GM19351 (cell line): ENCODE results near the gene GALNT12.
A peak's percentile ranks its signal among the peaks of the same experiment; 100 is the strongest.

Experiments
- ATAC-seq: cut with Tn5 transposase; IDR thresholded peaks from one replicate; pipeline ENCODE4 v1.9.1; 2021; ENCODE audit warnings: mild to moderate bottlenecking, moderate library complexity; ENCODE audit not compliant: unreplicated experiment

GALNT12 gene, protein sequence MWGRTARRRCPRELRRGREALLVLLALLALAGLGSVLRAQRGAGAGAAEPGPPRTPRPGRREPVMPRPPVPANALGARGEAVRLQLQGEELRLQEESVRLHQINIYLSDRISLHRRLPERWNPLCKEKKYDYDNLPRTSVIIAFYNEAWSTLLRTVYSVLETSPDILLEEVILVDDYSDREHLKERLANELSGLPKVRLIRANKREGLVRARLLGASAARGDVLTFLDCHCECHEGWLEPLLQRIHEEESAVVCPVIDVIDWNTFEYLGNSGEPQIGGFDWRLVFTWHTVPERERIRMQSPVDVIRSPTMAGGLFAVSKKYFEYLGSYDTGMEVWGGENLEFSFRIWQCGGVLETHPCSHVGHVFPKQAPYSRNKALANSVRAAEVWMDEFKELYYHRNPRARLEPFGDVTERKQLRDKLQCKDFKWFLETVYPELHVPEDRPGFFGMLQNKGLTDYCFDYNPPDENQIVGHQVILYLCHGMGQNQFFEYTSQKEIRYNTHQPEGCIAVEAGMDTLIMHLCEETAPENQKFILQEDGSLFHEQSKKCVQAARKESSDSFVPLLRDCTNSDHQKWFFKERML

DNA sequence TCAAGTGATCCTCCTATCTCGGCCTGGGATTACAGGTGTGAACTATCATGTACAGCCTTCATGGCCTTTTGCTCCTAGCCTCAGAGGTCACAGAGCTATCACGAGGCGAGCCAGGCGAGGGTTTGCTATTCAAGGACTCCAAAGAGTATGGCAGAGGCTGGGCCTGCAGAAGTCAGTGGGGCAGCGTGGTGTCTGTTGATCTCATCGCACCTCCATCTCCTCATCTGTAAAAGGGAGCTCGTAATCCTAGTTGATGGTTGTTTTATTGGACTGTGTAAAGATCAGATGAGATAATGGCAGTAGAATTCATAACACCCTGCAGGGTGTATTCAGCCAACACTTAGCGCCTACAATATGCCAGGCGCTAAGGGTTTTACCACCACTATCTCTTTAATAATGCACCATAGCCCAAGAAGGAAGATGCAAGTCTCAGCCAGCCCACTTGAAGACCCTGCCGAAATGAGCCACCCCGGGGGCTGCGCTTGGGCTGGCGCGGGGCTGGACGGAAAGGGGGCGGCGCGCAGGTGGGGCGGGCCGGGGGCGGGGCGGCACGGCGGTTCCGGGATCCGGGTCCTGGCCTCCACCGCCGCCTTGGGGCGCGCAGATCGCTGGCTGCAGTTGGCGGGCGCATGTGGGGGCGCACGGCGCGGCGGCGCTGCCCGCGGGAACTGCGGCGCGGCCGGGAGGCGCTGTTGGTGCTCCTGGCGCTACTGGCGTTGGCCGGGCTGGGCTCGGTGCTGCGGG is at the start of gene GALNT12:
TSS of gene GALNT12 (plus strand) at position 601 of the 744 bp plus-strand sequence. CDS start at position 630, 29 bp downstream.
- ATAC-seq, result peak; percentile 71

DNA sequence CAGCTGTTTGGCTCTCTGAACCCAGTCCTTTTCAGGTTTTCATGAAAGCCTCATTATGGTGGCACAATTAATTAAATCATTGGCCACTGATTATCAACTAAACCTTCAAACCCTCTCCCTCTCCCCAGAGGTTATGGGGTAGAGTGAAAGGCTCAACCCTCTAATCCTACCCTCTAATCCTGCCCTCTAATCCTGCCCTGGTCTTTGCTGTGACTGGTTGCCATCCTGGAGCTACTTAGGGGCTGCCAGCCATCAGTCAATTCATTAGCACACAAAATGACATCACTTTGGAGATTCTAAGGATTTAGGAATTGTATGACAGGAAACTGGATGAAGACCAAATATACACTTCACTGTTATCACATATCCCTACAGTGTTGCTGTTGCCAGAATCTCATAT is 47.2 kb upstream of the GALNT12 start:
- ATAC-seq, result no peak

DNA sequence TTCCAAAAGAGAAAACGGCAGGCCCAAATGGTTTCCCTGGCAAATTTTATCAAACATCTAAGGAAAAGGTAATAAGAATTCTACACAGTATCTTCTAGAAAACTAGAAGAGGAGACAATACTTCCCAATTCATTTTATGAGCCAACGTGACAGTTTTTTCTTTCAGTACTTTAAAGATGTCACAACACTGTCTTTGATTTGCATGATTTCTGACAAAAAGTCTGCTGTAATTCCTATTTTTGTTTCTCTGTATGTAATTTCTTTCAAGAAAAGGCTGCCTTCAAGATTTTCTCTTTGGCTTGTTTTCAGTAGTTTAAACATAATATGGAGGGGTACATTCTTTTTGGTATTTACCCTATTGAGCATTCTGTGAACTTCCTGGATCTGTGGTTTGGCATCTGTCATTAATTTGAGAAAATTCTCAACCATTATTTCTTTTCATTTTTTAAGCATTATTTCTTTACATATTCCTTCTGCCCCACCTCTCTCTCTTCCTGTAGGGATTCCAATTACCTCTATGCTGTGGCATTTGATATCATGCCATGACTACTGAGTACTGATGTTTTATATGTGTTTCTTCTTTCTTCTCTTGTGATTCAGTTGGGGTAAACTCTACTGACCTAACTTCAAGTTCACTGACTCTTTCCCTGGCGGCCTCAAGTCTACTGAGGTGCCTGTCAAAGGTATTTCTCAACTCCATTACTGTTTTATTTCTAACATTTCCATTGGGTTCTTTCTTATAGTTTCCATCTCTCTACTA is 43.3 kb upstream of the GALNT12 start:
- ATAC-seq, result no peak

DNA sequence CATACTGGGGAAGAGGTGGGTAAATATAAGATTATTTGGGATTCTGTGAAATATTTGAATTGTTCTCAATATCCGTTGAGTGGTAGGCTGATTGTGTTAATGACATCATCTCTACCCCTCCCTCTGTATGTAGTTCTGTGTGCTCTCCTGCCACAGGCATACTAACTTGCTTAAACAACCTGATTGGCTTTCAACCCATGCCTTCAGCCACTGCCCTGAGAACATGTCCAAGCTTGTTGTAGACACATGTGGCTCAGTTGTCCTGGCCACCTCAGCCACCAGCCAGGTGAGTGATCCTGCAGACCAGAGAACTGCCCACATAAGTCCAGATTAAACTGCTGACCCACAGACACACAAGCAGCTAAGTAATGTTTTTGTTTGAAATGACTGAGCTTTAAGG is 42.2 kb upstream of the GALNT12 start:
- no peak for ATAC-seq

DNA sequence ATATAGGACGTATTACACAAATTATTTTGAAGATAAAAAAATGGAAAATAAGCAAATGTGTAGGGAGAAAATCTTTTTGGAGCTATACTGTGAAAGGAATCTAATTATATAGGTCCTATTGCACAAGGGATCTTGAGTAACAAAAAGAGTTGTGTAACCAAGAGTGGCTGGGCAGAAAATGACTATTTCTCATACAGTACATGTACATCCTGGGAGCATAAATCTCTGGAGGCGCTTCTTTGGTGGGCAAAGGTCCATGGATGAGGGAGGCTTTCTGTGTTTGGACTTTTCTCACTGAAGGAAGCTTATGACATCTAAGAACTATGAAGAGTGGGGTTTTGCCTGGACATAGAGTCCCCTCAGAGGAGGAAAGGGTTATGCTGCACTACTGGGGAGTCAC is 40.9 kb upstream of the GALNT12 start:
- ATAC-seq, result no peak

DNA sequence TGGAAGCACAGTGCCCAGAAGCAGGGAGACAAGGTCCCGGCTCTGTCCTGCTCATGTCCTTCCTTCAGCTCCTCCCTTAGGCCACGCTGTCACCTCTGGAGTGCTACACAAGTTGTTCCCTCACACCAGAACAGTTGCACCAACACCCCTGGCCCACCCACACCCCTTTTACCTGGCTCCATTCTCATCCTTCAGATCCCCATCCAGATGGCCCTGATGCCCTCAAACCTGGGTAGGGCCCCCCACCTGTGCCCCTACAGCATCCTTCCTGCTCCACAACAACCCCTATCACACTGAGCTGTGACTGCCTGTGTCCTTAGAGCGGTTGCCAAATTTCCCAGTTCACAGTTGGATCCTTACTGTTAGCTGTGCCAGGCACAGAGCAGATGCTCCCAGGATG is 40.3 kb upstream of the GALNT12 start:
- no peak for ATAC-seq

DNA sequence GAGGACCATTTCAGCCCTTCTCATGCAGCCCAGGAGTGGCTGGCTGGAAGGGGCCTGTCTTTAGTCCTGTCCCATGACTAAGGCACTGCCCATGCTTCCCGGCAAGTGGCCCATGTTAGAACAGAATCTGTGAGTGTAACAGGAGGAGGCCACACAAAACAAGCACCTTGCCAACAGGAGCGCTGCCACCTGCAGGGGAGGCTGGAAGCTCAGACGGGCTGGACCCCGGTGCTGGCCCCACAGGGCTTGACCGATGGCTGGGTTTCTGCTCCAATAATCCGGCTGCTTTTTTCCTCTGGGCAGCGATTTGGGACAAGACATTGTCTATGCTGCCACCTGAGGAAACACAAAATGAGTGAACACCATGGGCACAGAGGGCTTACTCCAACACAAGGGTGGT is 39.6 kb upstream of the GALNT12 start:
- ATAC-seq, result no peak

DNA sequence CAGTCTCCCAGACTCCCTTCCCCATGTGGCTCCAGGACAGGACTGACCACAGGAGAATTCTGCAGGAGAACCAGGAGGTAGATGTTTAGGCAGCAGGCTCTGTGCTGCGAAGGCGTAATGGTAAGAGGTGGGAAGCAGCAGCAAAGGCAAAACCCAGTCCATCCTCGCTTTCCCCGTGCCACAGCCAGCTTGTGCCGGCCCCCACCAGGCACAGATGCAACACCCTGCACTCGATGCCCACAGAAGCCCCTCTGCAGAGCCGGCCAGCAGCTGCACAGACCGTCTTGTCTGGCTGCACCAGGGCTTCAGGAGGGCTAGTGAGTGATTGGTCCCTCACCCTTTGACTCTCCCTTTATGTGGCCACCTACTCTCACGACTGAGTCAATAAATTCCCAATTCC is 39.1 kb upstream of the GALNT12 start:
- no peak for ATAC-seq

DNA sequence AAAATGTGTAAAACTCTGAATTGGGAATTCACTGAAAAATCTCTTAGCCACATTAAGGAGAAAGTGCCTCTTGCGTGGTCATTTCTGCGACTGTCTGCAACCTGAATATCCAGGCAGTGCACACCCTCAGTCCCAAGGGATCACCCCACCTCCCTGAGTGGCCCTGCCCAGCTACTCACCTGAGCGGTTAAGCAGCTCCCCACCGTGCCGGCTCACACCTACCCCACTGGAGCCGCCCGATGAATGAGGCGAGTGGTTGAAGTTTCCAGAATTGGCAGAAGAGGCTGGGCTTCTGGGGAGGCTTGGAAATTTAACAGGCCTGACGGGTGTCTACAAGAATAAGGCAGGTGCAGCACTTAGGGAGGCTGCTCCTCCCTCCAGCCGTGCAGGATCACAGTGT is 36.8 kb upstream of the GALNT12 start:
- no peak for ATAC-seq

DNA sequence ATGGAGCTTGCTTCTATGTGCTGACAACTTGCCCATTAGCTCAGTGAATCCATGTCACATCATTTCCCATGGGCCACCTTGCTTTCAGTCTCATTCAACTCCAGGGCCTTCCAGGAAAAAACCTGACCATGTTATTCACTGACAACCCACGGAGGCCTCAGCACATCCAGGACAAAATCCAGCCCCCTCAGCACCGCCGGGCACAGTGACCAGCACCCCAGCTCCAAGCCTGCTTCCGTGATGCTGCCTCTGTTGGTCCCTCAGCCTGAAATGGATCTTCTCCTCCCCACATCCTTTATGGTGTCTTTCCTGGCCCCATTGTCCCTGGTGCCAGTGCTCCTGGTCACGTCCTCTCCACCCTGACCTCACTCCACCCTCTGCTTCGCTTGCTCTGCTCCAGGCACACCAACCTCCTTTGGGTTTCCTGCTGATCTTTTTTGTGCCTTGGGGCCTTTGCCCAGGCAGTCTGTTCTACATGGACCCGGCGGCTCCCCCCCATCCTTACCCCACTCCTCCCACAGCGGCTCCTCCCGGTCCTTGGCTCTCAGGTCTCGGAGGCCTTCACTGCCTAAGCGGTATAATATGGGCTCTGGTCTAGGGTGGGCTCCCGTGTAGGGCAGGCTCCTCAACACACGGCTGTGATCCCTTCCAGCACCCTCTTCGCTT is 36.1 kb upstream of the GALNT12 start:
- ATAC-seq, result no peak

DNA sequence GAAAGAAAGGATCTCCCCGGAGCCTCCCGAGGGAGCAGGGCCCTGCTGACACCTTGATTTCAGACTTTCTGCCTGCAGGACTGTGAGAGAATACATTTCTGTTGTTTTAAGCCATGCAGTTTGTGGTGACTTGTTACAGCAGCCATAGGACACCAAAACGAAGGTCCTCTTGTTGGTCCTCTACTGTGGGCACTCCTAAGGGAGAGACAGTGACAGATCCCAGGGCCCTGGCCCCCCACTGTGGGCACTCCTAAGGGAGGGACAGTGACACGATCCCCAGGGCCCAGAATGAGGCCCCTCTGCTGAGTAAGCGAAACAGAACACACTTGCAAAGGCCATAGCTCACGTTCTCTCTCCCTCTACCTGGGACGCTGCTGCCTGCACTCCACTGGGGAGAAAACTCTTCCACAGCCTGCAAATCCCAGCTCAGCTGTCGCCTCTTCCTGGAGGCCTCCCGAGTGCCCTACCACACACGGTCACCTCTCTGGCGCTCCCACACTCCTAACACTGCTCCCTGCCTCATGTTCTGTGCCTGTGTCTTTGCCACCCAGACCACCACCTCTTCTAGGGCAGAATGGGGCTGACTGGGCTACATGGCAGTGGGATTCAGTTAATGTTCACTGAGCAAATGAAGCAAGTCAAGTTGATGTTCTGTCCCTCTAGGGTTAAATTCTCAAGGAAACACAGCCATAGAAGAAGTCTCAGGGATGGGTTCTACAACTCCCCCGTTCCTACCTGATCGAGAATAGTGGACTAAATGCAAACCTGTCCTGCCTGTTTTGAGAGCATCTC is 34.9 kb upstream of the GALNT12 start:
- ATAC-seq, result no peak

DNA sequence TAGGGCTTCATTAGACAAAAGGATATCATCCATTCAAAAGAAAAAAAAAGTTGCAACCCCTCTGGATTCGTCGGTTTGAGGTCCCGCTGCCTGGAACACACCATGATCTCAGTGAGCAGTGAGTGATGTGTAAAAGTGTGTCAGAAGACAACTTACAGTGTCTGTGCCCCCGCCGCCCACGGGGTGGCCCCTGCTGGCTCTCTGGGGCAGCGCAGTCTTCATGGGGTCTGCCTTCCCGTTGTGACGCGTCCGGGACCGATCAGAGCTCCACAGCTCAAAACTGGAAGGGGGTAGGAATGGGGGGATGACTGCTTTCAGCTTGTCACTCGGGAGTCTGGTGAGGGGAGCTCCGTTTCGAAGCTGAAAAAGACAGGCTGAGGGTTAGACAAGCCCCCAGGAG is 33.7 kb upstream of the GALNT12 start:
- no peak for ATAC-seq

DNA sequence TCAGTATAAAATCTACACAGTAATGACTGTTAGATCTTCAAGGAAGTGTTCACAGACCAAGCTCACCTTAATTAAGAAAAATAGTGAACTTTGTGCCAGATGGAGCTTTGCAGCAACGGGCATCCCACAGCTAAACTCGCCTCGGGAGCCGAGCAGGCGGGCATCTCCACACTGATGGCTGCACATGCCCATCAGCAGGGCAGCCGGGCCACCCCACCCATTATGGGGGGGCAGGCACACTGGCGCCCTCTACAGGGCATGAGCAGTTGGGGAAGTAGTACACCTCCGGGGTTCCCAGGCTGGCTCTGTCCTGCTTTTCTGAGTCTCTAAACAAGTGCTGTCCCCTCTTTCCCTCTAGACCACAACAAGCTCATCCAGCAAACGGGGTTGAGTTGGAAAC is 32.7 kb upstream of the GALNT12 start:
- ATAC-seq, result no peak

DNA sequence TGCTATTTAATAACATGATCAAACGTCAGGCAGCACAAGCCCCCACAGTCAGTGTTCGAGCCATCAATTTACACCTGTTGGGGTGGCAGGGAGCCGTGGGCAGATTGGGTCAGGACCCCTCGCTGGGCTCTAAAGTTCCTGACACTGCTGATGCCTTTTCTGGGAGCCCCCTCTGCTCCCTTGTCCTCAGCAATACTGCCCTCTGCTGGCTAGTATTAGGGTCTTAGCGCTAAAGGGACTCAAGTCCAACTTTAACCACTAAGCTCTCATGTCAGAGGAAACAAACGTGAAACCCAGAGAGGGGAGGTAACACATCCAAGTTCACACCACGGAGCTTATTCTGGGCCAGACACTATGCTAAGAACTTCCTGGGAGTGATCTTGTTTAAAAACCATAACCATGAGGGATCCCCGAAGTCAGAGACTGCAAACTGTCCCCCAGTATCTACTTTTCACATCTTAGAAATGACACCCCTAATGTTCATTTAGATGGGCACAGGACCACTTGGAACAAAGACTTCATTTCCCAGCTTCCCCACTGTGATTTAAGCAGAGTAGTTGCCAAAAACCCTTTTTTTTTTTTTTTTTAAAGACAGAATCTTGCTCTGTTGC is 31.5 kb upstream of the GALNT12 start:
- no peak for ATAC-seq

DNA sequence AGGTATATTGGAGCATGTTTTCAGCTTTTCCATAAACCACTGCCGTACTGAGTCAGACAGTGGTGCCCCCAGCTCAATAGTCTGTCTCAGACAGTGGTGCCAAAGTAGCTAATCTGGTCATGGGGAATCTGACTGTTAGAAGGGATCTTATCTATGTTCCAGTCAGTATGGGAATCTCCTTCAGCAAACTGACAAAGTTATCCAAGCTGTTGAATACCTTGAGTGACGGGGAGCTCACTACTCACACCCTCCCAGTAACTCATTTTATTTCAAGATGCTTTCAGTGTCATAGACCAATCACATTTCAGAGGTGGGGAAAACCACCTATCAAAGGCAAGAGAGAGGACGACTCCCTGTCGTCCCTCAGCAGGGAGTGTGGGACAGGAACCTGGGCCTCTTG is 29.9 kb upstream of the GALNT12 start:
- no peak for ATAC-seq

DNA sequence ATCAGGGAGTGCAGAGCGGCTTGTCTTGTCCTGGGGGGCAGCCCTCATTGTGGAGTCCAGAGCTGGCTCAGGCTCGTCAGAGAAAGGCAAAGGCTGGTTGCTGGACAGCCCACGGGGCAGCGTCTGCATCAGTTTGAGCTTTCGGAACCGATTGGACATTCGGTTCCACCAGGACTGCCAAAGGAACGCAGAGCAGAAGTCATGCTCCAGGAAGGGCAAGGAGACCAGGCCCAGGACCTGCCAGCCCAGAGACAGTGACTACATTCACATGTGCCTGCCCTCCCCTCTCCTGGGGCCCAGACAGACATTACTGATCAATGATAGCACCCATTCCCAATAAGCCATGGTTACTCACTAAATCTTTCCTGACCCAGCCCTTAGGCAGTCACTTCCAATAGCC is 29.2 kb upstream of the GALNT12 start:
- ATAC-seq, result no peak

DNA sequence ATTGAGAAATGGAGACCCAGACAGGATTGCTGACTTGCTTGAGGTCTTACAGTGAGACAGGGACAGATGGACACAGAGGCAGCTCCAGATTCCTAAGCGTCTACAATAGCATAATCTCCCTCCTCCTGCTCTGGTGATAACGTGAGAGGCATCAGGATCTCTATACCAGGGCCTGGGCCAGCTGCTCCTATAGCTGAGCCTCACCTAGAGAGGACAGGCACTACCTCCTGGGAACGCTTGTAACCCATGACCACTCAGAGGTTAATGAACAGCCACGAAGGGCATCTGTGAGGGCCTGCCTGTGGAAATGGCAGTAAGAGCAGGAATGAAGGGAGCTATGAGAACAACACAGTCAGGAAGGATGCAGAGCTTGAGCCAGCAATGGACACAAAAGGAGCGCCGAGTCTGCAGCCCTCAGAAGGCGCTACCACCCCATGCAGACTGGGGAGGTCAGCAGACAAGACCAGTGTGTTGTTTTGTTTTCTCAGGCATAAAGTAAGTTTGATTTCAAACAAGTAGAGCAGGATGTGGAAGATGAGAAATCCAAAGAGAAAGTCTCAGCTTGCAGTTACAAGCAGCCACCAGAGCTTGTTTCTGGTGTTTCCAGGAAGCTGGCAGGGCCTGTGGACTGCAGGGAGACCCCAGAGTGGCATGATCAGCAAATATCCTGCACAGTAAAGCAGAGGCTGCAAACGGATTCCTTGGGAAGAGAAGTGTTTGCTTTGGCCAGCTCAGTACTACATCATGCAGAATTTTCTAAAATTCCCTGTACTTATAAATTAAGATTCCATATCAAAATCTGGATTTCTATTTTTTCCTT is 28.5 kb upstream of the GALNT12 start:
- ATAC-seq, result no peak

DNA sequence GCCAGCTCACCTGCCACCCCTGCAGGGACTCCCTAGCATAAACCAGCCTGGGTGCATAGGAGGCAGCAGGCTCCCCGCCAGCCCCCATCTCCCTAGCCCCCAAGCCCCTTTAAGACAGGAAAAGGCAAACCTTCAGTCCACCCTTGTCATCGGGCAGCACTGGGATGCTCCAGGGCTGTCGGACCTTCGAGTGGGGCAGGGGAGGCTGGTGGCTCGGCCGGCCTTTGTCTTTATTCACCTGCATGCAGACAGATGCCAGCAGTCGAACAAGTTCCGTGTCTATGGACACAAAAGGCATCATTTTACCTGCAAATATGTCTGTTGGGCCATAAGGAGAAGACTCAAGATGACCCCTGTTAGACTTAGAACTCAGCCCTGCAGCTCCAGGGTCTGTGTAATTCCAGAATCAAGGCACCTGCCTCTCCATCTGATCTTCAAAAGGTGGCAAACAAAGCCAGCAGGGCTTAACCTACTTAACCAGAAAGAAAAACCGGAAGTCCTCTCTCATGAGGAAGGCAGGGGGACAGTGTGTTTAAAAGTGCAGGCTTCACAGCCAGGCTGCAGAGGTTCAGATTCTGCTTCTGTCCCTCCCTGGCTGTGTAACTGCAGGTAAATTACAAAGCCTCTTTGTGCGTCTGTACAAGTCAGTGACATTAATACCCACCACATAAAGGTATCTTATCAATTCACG is 27.3 kb upstream of the GALNT12 start:
- ATAC-seq, result no peak
